Measurements from ENCODE around the gene ACKR1. TPM values are rescaled to one million over a fixed set of nuclear protein-coding genes. Genes with fewer than 3 reads are reported as not detected.
A peak's percentile ranks its signal among the peaks of the same experiment; 100 is the strongest.

ACKR1 gene
- total RNA-seq, 3 donors from 2014 or later = 19.5 to 30.4 (median 27.6) TPM

DNA sequence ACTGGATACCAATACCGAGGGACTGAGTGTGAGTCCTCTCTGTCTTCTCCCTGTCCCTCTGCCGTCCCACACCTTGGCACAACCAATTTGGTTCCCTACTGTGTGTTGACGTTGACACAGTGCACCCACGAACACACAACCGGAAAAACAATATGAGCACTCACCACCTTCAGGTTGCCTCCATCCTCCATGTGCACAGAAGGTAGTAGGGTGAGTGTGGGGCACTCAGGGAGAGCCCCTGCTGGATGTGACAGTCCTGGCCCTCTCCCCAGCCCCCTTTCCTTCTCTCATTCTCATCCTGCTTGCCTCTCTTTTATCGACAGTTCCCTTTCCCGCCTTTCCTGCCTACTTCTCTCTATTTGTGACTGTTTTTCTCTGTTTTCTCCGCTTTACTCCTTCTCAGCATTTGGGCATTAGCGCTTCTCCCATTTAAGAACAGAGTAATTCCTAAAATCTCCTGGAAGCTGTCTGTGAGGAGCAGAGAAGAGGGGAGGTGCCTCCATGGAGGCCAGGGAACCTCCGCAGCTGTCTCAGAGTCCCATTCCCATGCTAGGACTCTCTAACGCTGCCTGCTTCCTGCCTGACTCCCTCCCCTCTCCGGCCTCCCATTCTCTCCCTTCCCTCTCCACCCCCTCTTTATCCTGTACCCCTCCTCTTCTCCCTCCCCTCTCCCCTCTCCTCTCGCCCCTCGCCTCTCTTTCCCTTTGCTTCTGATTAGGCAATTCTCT is 16.9 kb upstream of the ACKR1 start:
- no peak for DNase-seq
- no peaks in the 10 kb centered on the region for H3K9me3 ChIP-seq
- TF ChIP-seq, protein P1, sequence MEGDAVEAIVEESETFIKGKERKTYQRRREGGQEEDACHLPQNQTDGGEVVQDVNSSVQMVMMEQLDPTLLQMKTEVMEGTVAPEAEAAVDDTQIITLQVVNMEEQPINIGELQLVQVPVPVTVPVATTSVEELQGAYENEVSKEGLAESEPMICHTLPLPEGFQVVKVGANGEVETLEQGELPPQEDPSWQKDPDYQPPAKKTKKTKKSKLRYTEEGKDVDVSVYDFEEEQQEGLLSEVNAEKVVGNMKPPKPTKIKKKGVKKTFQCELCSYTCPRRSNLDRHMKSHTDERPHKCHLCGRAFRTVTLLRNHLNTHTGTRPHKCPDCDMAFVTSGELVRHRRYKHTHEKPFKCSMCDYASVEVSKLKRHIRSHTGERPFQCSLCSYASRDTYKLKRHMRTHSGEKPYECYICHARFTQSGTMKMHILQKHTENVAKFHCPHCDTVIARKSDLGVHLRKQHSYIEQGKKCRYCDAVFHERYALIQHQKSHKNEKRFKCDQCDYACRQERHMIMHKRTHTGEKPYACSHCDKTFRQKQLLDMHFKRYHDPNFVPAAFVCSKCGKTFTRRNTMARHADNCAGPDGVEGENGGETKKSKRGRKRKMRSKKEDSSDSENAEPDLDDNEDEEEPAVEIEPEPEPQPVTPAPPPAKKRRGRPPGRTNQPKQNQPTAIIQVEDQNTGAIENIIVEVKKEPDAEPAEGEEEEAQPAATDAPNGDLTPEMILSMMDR (IDR thresholded peaks at IDR 0.05) = no peak
- no peak overlapping the region for H3K4me3 ChIP-seq
- no peaks in the 10 kb centered on the region for H3K4me1 ChIP-seq (ENCODE audit: low read depth)
- intact Hi-C loops (cut with DNase I, micrococcal nuclease) = no loop called here
- no peak for ATAC-seq
- no peaks in the 10 kb centered on the region for H3K36me3 ChIP-seq (ENCODE audit: low read depth)

DNA sequence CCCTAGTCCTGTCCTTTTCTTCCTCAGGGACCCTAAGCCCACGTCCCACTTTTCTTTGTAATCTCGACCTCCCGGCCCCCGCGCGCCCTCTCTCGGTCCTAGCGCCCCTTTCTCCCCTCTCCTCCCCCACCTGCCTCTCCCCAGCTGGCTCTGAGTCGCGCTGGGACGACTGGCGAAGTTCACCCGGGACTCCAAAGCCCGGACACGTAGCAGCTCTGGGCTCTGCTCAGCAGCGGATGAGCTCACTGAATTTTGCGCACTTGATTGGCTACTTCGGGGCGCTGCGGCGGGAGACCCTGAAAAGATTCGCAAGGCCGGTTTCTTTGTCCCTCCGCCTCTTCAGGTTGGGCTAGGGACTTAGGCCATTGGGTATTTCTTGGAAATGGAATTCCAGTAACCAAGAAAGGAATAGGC is 16.3 kb upstream of the ACKR1 start:
- H3K9me3 ChIP-seq = no peaks in the 10 kb centered on the region
- no peak overlapping the region for H3K4me3 ChIP-seq
- peak; percentile 25 to 61 (median 45) for DNase-seq
- peak; percentile 64 for ATAC-seq
- intact Hi-C loops (cut with DNase I, micrococcal nuclease) = no loop called here
- H3K4me1 ChIP-seq (ENCODE audit: low read depth) = no peaks in the 10 kb centered on the region
- TF ChIP-seq, protein P1 (IDR thresholded peaks at IDR 0.05) = no peak
- H3K36me3 ChIP-seq (ENCODE audit: low read depth) = no peaks in the 10 kb centered on the region

DNA sequence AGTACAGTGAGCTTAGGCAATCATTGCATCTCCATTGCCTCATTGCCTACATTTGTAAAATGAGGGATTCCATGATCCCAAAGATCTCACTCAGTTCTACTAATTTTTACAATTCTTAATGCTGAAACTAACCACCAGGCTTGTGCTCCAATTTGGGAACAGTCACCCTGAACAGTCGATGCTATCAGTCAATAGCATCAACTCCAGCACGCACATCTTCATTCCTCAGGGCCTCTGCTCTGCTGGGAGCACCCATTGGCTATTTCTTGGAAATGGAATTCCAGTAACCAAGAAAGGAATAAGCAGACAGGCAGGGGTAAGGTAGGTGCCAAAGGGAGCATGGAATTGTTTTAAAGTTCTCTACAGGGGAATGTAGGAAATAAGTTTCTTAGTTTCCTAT is 14.2 kb upstream of the ACKR1 start:
- Histone ChIP-seq H3K9me3 (no peaks in the 10 kb centered on the region), H3K4me3 (no peak overlapping the region), H3K36me3 (ENCODE audit: low read depth) (no peaks in the 10 kb centered on the region), H3K4me1 (ENCODE audit: low read depth) (no peaks in the 10 kb centered on the region)
- TF ChIP-seq, protein P1 (IDR thresholded peaks at IDR 0.05) = no peak
- DNase-seq (no peak), ATAC-seq (no peak)
- intact Hi-C loops (cut with DNase I, micrococcal nuclease) = no loop called here

DNA sequence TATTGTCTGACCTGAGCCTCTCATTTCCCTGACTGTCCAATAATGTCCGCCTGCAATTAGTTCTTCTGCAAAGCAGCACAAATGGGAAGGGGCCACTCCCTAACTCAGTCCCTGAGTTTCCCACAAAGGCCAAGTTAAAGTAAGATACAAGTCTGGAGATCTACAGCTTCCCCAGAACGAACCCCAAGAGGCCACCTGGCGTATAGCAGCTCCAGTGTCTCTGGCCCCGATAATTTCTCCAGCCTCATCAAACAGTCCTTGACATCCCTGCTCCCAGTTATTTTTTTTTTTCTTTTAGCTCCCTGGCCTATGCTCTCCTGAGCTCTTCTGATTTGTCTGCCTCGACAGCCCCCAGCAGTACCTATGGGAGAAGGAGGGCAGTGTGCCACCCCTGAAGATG is 8.1 kb upstream of the ACKR1 start:
- no peak for DNase-seq
- no peaks in the 10 kb centered on the region for H3K36me3 ChIP-seq (ENCODE audit: low read depth)
- TF ChIP-seq, protein P1 (IDR thresholded peaks at IDR 0.05) = no peak
- no peaks in the 10 kb centered on the region for H3K4me1 ChIP-seq (ENCODE audit: low read depth)
- H3K9me3 ChIP-seq = no peaks in the 10 kb centered on the region
- no peak for ATAC-seq
- intact Hi-C loops (cut with DNase I, micrococcal nuclease) = loop anchor here in 1 of 2 donors (5.0 kb wide), 1 partner anchor 34 kb away; no protein-coding TSS in a partner anchor
- no peak overlapping the region for H3K4me3 ChIP-seq

DNA sequence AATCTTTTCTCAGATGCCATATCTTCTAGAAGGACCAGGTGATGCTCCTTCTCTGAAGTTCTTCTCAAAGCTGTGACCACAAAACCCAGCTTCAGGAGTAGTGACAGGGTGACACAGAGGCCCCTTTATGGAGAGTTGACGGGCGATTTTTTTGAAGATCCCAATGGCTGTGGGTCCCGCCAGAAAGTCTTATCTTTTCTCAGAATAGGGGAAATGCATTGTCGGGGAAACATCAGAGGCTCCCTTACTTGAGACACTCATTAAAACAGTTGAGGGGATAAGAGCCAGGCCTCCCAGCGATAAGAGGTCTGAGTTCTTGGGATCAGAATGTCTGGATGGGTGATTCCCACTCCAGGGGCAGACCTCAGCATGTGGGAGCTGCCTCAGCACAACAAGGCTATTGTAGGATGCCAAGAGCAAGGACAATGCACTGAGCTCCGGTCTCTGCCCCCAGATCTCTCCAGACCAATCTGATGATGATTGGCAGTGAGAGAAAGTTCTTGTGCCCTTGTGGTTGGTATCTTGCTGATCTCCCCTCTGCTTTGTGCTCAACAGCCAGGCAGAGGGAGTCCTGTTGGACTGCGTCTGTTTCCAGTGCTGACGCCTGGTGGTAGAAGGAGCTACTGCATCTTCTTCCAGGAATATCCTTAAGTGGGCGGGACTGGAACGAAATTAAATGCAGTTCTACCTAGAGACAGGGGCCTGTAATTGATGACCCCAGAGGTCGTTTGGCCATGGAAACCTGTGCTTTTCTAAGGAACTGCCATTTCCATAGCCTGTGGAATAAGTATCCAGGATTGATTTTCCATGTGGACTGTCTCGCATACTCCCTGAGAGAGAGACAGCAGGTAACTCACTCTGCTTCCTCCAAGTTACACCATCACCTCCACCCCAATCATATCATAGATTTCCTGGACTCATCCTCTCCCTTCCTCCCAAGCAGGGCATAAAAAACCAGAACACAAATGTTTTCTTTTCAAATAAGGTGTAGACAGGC is 6.8 kb upstream of the ACKR1 start:
- TF ChIP-seq, protein P1 (IDR thresholded peaks at IDR 0.05) = peak; percentile 64
- ATAC-seq (peak; percentile 85), DNase-seq (peak in 2 of 3 donors; percentile 42 to 85)
- Histone ChIP-seq H3K4me1 (ENCODE audit: low read depth) (no peaks in the 10 kb centered on the region), H3K36me3 (ENCODE audit: low read depth) (no peaks in the 10 kb centered on the region), H3K9me3 (no peaks in the 10 kb centered on the region), H3K4me3 (no peak overlapping the region)
- intact Hi-C loops (cut with DNase I, micrococcal nuclease) = loop anchor here in 1 of 2 donors (5.0 kb wide), 1 partner anchor 36 kb away; no protein-coding TSS in a partner anchor
